Measurements from ENCODE around the gene SLIT1. TPM values are rescaled to one million over a fixed set of nuclear protein-coding genes. Genes with fewer than 3 reads are reported as not detected.

SLIT1 gene
- total RNA-seq, 4 donors from 2014 or later = under 0.01 to 0.78 (median 0.15) TPM

DNA sequence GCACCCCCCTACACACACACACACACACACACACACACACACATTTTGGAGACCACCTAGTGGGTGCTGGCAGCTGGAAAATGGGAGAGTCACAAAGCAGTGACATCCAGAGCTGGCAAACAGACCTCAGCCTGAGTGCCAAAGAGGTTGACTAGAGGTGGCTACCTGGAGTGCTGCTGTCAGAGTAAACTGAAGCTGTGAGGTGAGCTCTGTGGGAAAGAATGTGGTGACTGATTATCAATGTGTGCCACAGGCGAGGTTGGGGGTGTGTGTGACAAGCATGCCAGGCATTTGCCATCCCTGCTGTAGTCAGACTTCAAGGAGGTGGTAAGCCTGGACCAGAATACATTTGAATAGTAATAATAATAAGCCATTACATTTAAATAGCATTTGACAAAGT is 120.6 kb downstream of the SLIT1 start:
- Histone ChIP-seq H3K27ac (no peak overlapping the region), H3K27me3 (no peaks in the 10 kb centered on the region), H3K9me3 (no peaks in the 10 kb centered on the region), H3K4me1 (no peaks in the 10 kb centered on the region), H3K36me3 (no peaks in the 10 kb centered on the region), H3K4me3 (replicated peaks in 1 of 3) (no peak overlapping the region)
- intact Hi-C loops (cut with DNase I) = no loop called here
- DNase-seq = peak; percentile 20 to 40
- TF ChIP-seq, protein P1, sequence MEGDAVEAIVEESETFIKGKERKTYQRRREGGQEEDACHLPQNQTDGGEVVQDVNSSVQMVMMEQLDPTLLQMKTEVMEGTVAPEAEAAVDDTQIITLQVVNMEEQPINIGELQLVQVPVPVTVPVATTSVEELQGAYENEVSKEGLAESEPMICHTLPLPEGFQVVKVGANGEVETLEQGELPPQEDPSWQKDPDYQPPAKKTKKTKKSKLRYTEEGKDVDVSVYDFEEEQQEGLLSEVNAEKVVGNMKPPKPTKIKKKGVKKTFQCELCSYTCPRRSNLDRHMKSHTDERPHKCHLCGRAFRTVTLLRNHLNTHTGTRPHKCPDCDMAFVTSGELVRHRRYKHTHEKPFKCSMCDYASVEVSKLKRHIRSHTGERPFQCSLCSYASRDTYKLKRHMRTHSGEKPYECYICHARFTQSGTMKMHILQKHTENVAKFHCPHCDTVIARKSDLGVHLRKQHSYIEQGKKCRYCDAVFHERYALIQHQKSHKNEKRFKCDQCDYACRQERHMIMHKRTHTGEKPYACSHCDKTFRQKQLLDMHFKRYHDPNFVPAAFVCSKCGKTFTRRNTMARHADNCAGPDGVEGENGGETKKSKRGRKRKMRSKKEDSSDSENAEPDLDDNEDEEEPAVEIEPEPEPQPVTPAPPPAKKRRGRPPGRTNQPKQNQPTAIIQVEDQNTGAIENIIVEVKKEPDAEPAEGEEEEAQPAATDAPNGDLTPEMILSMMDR (IDR thresholded peaks at IDR 0.05) = no peak
- TF ChIP-seq POLR2A (IDR thresholded peaks at IDR 0.05) = no peak
- WGBS, 2 donors = 29 to 31% methylated on average over 1 of the region's 1 CpG

GRCh38 chr10:97063983-97064837 is 121.5 kb downstream of the SLIT1 start:
- no peaks in the 10 kb centered on the region for H3K36me3 ChIP-seq
- TF ChIP-seq POLR2A (IDR thresholded peaks at IDR 0.05) = no peak
- TF ChIP-seq, protein P1 (IDR thresholded peaks at IDR 0.05) = no peak
- no peak overlapping the region for H3K4me3 ChIP-seq (replicated peaks in 1 of 3)
- no peaks in the 10 kb centered on the region for H3K9me3 ChIP-seq
- H3K27me3 ChIP-seq = no peaks in the 10 kb centered on the region
- no peaks in the 10 kb centered on the region for H3K4me1 ChIP-seq
- DNase-seq = no peak
- 81 to 82% methylated on average over 24 of the region's 24 CpGs for WGBS, 2 donors
- intact Hi-C loops (cut with DNase I) = no loop called here
- H3K27ac ChIP-seq = no peak overlapping the region

DNA sequence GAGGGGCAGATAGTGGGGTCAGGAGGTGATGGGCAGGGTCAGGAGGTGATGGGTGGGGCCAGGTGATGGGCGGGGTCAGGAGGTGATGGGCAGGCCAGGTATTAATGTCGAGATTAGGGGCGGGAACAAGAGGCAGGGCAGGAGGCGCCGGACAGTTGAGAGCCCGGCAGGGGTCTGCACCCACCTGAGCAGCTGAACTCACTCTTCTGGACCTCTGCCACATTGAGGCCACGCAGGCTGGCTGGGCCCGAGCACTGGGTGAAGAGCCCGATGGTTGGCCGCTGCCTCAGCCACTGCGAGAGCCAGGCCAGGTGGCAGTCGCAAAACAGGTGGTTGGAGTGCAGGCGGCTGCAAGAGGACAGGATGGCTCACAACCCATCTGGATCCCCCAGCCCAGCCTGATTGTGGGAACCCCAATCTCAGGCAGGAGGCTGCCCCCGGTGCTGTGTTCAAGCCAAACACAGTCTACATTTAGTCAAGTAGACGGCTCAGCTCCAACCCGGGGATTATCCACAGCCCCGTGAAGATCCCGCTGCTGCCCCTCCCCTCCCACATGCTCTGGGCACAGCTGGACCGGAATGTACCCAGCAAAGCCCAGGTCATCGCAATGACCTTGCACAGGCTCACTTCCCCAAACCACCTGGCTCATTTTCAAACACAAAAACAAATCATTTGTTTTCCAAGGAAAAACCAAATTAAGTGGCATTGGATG is 122.3 kb downstream of the SLIT1 start:
- H3K36me3 ChIP-seq = no peaks in the 10 kb centered on the region
- no peaks in the 10 kb centered on the region for H3K9me3 ChIP-seq
- TF ChIP-seq, protein P1 (IDR thresholded peaks at IDR 0.05) = no peak
- TF ChIP-seq POLR2A (IDR thresholded peaks at IDR 0.05) = no peak
- no peak for DNase-seq
- H3K4me1 ChIP-seq = no peaks in the 10 kb centered on the region
- no peak overlapping the region for H3K4me3 ChIP-seq (replicated peaks in 1 of 3)
- WGBS, 2 donors = 78 to 83% methylated on average over 17 of the region's 20 CpGs
- intact Hi-C loops (cut with DNase I) = no loop called here
- H3K27ac ChIP-seq = no peak overlapping the region
- H3K27me3 ChIP-seq = no peaks in the 10 kb centered on the region

DNA sequence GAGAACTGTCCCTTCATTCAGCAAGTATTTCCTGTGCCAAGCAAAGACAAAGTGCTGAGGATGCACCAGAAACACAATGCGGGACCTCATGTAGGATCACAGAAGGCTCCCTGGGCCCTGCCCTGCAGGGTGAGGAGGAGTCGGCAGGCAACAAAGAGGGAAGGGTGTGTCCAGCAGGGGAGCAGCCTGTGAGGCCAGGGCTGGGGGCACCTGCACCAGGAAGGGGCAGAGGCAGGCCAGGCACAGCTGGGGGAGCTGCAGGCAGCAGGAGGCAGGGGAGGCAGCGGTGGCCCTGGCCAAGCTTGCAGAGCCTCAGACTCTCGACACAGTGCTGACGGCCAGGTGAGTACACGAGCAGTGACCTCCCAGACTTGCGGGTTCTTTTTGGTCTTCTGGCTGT is 123.3 kb downstream of the SLIT1 start:
- no peak for TF ChIP-seq POLR2A (IDR thresholded peaks at IDR 0.05)
- TF ChIP-seq, protein P1 (IDR thresholded peaks at IDR 0.05) = no peak
- no peak for DNase-seq
- H3K27me3 ChIP-seq = no peaks in the 10 kb centered on the region
- H3K9me3 ChIP-seq = no peaks in the 10 kb centered on the region
- no peaks in the 10 kb centered on the region for H3K36me3 ChIP-seq
- H3K27ac ChIP-seq = no peak overlapping the region
- H3K4me1 ChIP-seq = no peaks in the 10 kb centered on the region
- intact Hi-C loops (cut with DNase I) = no loop called here
- WGBS, 2 donors = 75 to 86% methylated on average over 7 of the region's 7 CpGs
- no peak overlapping the region for H3K4me3 ChIP-seq (replicated peaks in 1 of 3)

DNA sequence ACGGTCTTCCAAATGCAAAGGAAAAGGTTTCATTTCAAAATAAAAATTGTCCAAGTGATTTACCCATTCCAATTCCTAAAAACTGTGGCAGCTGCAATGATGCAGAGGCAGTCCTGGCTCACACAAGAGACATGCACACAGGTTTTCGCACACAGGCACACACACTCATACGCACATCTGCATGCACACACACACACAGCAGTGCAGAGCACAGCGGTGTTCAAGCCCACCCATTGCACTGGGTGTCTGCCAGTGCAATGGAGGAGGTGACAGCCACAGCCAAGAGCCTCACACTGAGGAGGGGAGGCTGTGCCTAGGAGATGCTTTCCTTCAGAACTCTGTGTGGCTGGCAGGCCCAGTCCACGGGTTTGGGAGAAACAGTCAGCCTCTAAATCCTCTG is 123.7 kb downstream of the SLIT1 start:
- TF ChIP-seq, protein P1 (IDR thresholded peaks at IDR 0.05) = no peak
- TF ChIP-seq POLR2A (IDR thresholded peaks at IDR 0.05) = no peak
- 80 to 91% methylated on average over 5 of the region's 5 CpGs for WGBS, 2 donors
- H3K36me3 ChIP-seq = no peaks in the 10 kb centered on the region
- intact Hi-C loops (cut with DNase I) = no loop called here
- H3K27me3 ChIP-seq = no peaks in the 10 kb centered on the region
- H3K4me1 ChIP-seq = no peaks in the 10 kb centered on the region
- no peaks in the 10 kb centered on the region for H3K9me3 ChIP-seq
- no peak overlapping the region for H3K4me3 ChIP-seq (replicated peaks in 1 of 3)
- no peak overlapping the region for H3K27ac ChIP-seq
- DNase-seq = no peak

All from thyroid gland (tissue), 4 donors.